Osteocyte (in vitro differentiated cells): ENCODE measurements around the gene TRIM66. TPM values are rescaled to one million over a fixed set of nuclear protein-coding genes. Genes with fewer than 3 reads are reported as not detected.

ENCODE experiments used
- DNase-seq: peaks from one replicate; pipeline ENCODE4 v3.0.0; 2021; ENCODE audit warnings: mixed read lengths; ENCODE audit not compliant: unreplicated experiment; ENCODE audit errors: extremely low spot score
- H3K27ac Mint-ChIP-seq: one replicate; pipeline ENCODE4 v1.8.0; 2021; ENCODE audit warnings: mild to moderate bottlenecking, mixed read lengths; ENCODE audit not compliant: unreplicated experiment
- H3K27me3 Mint-ChIP-seq: one replicate; pipeline ENCODE4 v1.8.0; 2021; ENCODE audit warnings: mixed read lengths; ENCODE audit not compliant: unreplicated experiment
- H3K36me3 Mint-ChIP-seq: one replicate; pipeline ENCODE4 v1.8.0; 2021; ENCODE audit warnings: mixed read lengths; ENCODE audit not compliant: unreplicated experiment
- H3K4me1 Mint-ChIP-seq: one replicate; pipeline ENCODE4 v1.8.0; 2021; ENCODE audit warnings: mixed read lengths; ENCODE audit not compliant: unreplicated experiment
- H3K4me3 Mint-ChIP-seq: one replicate; pipeline ENCODE4 v1.8.0; 2021; ENCODE audit warnings: mild to moderate bottlenecking, moderate library complexity, mixed read lengths; ENCODE audit not compliant: unreplicated experiment
- H3K9me3 Mint-ChIP-seq: one replicate; pipeline ENCODE4 v1.8.0; 2021; ENCODE audit warnings: mixed read lengths; ENCODE audit not compliant: unreplicated experiment
- total RNA-seq: library from RNA; stranded (reverse); gene quantifications from 2 replicates; pipeline ENCODE4 v1.2.1, GENCODE V29; 2021
- TF ChIP-seq, protein P1 (sequence below): fragments of 200-600 bp; sonication (generic); IDR thresholded peaks from 2 replicates; pipeline ENCODE4 v1.5.0; 2021; ENCODE audit warnings: antibody characterized with exemption, mild to moderate bottlenecking, moderate library complexity

The TRIM66 gene
- total RNA-seq, 1 donor from 2014 or later: 10.0 TPM

DNA sequence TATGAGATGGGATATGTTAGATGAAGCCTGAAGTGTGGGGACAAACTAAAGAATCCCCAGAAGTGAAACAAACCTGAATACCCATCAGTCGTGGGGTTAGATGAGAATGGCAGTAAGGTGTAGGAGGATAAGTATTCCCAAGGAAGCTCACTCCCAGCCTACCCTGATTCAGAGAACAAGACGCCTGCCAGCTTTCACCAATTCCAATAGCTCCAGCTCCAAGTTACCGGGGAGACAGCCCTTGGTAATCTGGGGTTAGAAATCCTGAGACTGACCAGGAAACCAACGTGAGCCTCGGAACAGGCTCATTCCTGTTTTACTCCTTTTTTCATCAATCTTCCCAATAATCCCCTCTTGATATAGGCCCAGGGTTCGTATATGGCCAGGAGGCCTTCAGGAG lies 46.6 kb upstream of the TRIM66 start:
- H3K27me3 Mint-ChIP-seq: no peaks in the 10 kb centered on the region
- H3K4me3 Mint-ChIP-seq: no peak overlapping the region
- no peak overlapping the region for H3K27ac Mint-ChIP-seq
- H3K9me3 Mint-ChIP-seq: no peaks in the 10 kb centered on the region
- TF ChIP-seq, protein P1, sequence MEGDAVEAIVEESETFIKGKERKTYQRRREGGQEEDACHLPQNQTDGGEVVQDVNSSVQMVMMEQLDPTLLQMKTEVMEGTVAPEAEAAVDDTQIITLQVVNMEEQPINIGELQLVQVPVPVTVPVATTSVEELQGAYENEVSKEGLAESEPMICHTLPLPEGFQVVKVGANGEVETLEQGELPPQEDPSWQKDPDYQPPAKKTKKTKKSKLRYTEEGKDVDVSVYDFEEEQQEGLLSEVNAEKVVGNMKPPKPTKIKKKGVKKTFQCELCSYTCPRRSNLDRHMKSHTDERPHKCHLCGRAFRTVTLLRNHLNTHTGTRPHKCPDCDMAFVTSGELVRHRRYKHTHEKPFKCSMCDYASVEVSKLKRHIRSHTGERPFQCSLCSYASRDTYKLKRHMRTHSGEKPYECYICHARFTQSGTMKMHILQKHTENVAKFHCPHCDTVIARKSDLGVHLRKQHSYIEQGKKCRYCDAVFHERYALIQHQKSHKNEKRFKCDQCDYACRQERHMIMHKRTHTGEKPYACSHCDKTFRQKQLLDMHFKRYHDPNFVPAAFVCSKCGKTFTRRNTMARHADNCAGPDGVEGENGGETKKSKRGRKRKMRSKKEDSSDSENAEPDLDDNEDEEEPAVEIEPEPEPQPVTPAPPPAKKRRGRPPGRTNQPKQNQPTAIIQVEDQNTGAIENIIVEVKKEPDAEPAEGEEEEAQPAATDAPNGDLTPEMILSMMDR: no peak
- H3K4me1 Mint-ChIP-seq: peaks cover 58% of the 10 kb centered on the region
- DNase-seq: no peak
- peaks cover 45% of the 10 kb centered on the region for H3K36me3 Mint-ChIP-seq

- peaks cover 47% of the 10 kb centered on the region for H3K36me3 Mint-ChIP-seq
- TF ChIP-seq, protein P1: no peak
- H3K4me3 Mint-ChIP-seq: no peak overlapping the region
- no peaks in the 10 kb centered on the region for H3K9me3 Mint-ChIP-seq
- peaks cover 53% of the 10 kb centered on the region for H3K4me1 Mint-ChIP-seq
- DNase-seq: no peak
- no peaks in the 10 kb centered on the region for H3K27me3 Mint-ChIP-seq
- peak overlapping the region; percentile 25 for H3K27ac Mint-ChIP-seq
Observed at GRCh38 chr11:8728563-8728962, 46.1 kb upstream of the TRIM66 start.

DNA sequence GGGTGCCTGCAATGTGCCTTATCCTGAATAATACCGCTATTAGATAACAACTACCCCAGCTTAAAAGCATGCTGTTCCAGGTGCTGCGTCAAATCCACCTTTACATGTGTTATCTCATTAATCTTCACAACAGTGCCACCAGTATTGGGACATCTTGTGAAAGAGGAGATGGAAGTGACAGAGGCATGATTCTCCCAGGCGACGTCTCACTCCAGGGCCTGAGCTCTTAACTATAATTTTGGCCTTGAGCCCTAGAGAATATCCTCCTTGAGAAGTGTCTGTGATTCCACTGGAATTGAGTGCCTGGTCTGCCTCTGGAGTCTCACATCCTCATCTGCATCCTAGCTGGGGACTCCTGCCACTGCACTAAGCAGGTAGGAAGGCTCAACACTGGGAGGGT lies 43.9 kb upstream of the TRIM66 start:
- H3K27me3 Mint-ChIP-seq: no peaks in the 10 kb centered on the region
- no peak overlapping the region for H3K27ac Mint-ChIP-seq
- peaks cover 51% of the 10 kb centered on the region for H3K4me1 Mint-ChIP-seq
- no peaks in the 10 kb centered on the region for H3K9me3 Mint-ChIP-seq
- TF ChIP-seq, protein P1: no peak
- H3K36me3 Mint-ChIP-seq: peaks cover 48% of the 10 kb centered on the region
- DNase-seq: no peak
- H3K4me3 Mint-ChIP-seq: no peak overlapping the region

GRCh38 chr11:8724682-8725081 lies 42.2 kb upstream of the TRIM66 start:
- TF ChIP-seq, protein P1: no peak
- no peaks in the 10 kb centered on the region for H3K27me3 Mint-ChIP-seq
- no peak overlapping the region for H3K4me3 Mint-ChIP-seq
- no peak for DNase-seq
- peaks cover 38% of the 10 kb centered on the region for H3K36me3 Mint-ChIP-seq
- H3K4me1 Mint-ChIP-seq: peaks cover 63% of the 10 kb centered on the region
- H3K9me3 Mint-ChIP-seq: no peaks in the 10 kb centered on the region
- H3K27ac Mint-ChIP-seq: no peak overlapping the region

DNA sequence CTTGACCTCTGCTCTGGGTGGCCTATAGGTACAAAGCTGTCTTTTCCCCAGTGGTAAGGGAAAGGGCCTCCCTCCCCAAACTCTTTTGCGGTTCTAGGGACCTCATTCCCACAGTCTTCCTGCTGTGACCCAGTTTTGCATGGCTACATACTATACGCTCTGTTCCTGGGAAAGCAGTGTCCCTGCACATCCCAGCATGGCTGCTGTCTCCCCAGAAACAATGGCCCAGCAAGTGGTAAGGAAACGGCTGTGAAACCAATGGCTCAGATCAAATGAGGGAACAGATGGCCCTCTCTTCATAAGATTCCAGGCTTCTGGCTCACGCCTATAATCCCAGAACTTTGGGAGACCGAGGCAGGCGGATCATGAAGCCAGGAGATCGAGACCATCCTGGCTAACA lies 41.2 kb upstream of the TRIM66 start:
- no peak for DNase-seq
- Mint-ChIP-seq H3K27me3 (no peaks in the 10 kb centered on the region), H3K4me3 (no peak overlapping the region), H3K36me3 (peaks cover 34% of the 10 kb centered on the region), H3K4me1 (peaks cover 69% of the 10 kb centered on the region), H3K9me3 (no peaks in the 10 kb centered on the region), H3K27ac (peak overlapping the region; percentile 23)
- TF ChIP-seq, protein P1: no peak
